HEK293 (cell line): Measurements from ENCODE around the gene UBE2G1.

Experiments
- HOXA7 ChIP-seq: sonication (generic); formaldehyde crosslinking; IDR thresholded peaks from 2 replicates; pipeline ENCODE4 v1.8.1; 2022; ENCODE audit warnings: missing genetic modification reagents, borderline replicate concordance
- HOXD13 ChIP-seq: sonication (generic); formaldehyde crosslinking; IDR thresholded peaks from 2 replicates; pipeline ENCODE4 v1.8.0; 2022; ENCODE audit warnings: missing genetic modification reagents, borderline replicate concordance
- MYNN ChIP-seq: fragments of 450-650 bp; formaldehyde crosslinking; IDR thresholded peaks from 2 replicates; pipeline ENCODE4 v1.5.1; 2016; ENCODE audit warnings: missing biosample characterization, missing genetic modification characterization, borderline replicate concordance
- RBAK ChIP-seq: fragments of 450-650 bp; formaldehyde crosslinking; IDR thresholded peaks from 2 replicates; pipeline ENCODE4 v1.5.1; 2016; ENCODE audit warnings: missing biosample characterization, missing genetic modification characterization
- ZBTB20 ChIP-seq: fragments of 450-650 bp; formaldehyde crosslinking; IDR thresholded peaks from 2 replicates; pipeline ENCODE4 v1.5.1; 2016; ENCODE audit warnings: missing biosample characterization, missing genetic modification characterization
- ZEB2 ChIP-seq: fragments of 450-650 bp; formaldehyde crosslinking; IDR thresholded peaks from 2 replicates; pipeline ENCODE4 v1.5.1; 2016; ENCODE audit warnings: missing biosample characterization, missing genetic modification characterization
- ZFP37 ChIP-seq: fragments of 450-650 bp; formaldehyde crosslinking; IDR thresholded peaks from 2 replicates; pipeline ENCODE4 v1.5.1; 2016; ENCODE audit warnings: missing biosample characterization, missing genetic modification characterization
- ZNF10 ChIP-seq: fragments of 450-650 bp; formaldehyde crosslinking; IDR thresholded peaks from 2 replicates; pipeline ENCODE4 v1.5.1; 2017; ENCODE audit warnings: missing biosample characterization, missing genetic modification characterization
- ZNF132 ChIP-seq: fragments of 450-650 bp; formaldehyde crosslinking; IDR thresholded peaks from 2 replicates; pipeline ENCODE4 v1.5.1; 2017; ENCODE audit warnings: missing biosample characterization, missing genetic modification characterization, borderline replicate concordance
- ZNF155 ChIP-seq: fragments of 450-650 bp; formaldehyde crosslinking; IDR thresholded peaks from 2 replicates; pipeline ENCODE4 v1.5.1; 2016; ENCODE audit warnings: missing biosample characterization, missing genetic modification characterization
- ZNF16 ChIP-seq: fragments of 450-650 bp; formaldehyde crosslinking; IDR thresholded peaks from 2 replicates; pipeline ENCODE4 v1.5.1; 2016; ENCODE audit warnings: low read depth, missing biosample characterization, missing genetic modification characterization
- ZNF221 ChIP-seq: fragments of 450-650 bp; formaldehyde crosslinking; IDR thresholded peaks from 2 replicates; pipeline ENCODE4 v1.5.1; 2017; ENCODE audit warnings: missing biosample characterization, missing genetic modification characterization, borderline replicate concordance
- ZNF223 ChIP-seq: fragments of 450-650 bp; formaldehyde crosslinking; IDR thresholded peaks from 2 replicates; pipeline ENCODE4 v1.5.1; 2016; ENCODE audit warnings: missing biosample characterization, missing genetic modification characterization
- ZNF24 ChIP-seq: fragments of 450-650 bp; formaldehyde crosslinking; IDR thresholded peaks from 2 replicates; pipeline ENCODE4 v1.5.1; 2016; ENCODE audit warnings: missing biosample characterization, missing genetic modification characterization
- ZNF423 ChIP-seq: fragments of 450-650 bp; formaldehyde crosslinking; IDR thresholded peaks from 2 replicates; pipeline ENCODE4 v1.5.1; 2016; ENCODE audit warnings: missing biosample characterization, missing genetic modification characterization
- ZNF600 ChIP-seq: fragments of 450-650 bp; formaldehyde crosslinking; IDR thresholded peaks from 2 replicates; pipeline ENCODE4 v1.5.1; 2016; ENCODE audit warnings: missing biosample characterization, missing genetic modification characterization
- ZNF624 ChIP-seq: fragments of 450-650 bp; formaldehyde crosslinking; IDR thresholded peaks from 2 replicates; pipeline ENCODE4 v1.5.1; 2017; ENCODE audit warnings: missing biosample characterization, missing genetic modification characterization
- ZNF747 ChIP-seq: fragments of 450-650 bp; formaldehyde crosslinking; IDR thresholded peaks from 2 replicates; pipeline ENCODE4 v1.5.1; 2016; ENCODE audit warnings: missing biosample characterization, missing genetic modification characterization
- TF ChIP-seq, protein P1 (sequence below): fragments of 450-650 bp; formaldehyde crosslinking; IDR thresholded peaks from 2 replicates; pipeline ENCODE4 v1.5.1; 2016; ENCODE audit warnings: missing biosample characterization, missing genetic modification characterization
- TF ChIP-seq, protein P2 (sequence below): fragments of 450-650 bp; formaldehyde crosslinking; IDR thresholded peaks from 2 replicates; pipeline ENCODE4 v1.5.1; 2016; ENCODE audit warnings: missing biosample characterization, missing genetic modification characterization, borderline replicate concordance
- TF ChIP-seq, protein P3 (sequence below): fragments of 450-650 bp; formaldehyde crosslinking; IDR thresholded peaks from 2 replicates; pipeline ENCODE4 v1.5.1; 2017; ENCODE audit warnings: missing biosample characterization, mild to moderate bottlenecking, missing genetic modification characterization, moderate library complexity
- TF ChIP-seq, protein P4 (sequence below): fragments of 450-650 bp; formaldehyde crosslinking; IDR thresholded peaks from 2 replicates; pipeline ENCODE4 v1.5.1; 2016; ENCODE audit warnings: missing biosample characterization, missing genetic modification characterization
- TF ChIP-seq, protein P5 (sequence below): IDR thresholded peaks from 2 replicates; pipeline ENCODE4 v1.6.1; 2011; ENCODE audit warnings: mild to moderate bottlenecking, low read depth, low read length, borderline replicate concordance
- TF ChIP-seq, protein P6 (sequence below): fragments of 450-650 bp; formaldehyde crosslinking; IDR thresholded peaks from 2 replicates; pipeline ENCODE4 v1.5.1; 2016; ENCODE audit warnings: missing biosample characterization, missing genetic modification characterization
- TF ChIP-seq, protein P7 (sequence below): fragments of 450-650 bp; formaldehyde crosslinking; IDR thresholded peaks from 2 replicates; pipeline ENCODE4 v1.5.1; 2017; ENCODE audit warnings: missing biosample characterization, missing genetic modification characterization
- TF ChIP-seq, protein P8 (sequence below): fragments of 450-650 bp; formaldehyde crosslinking; IDR thresholded peaks from 2 replicates; pipeline ENCODE4 v1.5.1; 2016; ENCODE audit warnings: missing biosample characterization, missing genetic modification characterization
- TF ChIP-seq, protein P9 (sequence below): fragments of 450-650 bp; formaldehyde crosslinking; IDR thresholded peaks from 2 replicates; pipeline ENCODE4 v1.5.1; 2017; ENCODE audit warnings: missing biosample characterization, missing genetic modification characterization

UBE2G1 gene

DNA sequence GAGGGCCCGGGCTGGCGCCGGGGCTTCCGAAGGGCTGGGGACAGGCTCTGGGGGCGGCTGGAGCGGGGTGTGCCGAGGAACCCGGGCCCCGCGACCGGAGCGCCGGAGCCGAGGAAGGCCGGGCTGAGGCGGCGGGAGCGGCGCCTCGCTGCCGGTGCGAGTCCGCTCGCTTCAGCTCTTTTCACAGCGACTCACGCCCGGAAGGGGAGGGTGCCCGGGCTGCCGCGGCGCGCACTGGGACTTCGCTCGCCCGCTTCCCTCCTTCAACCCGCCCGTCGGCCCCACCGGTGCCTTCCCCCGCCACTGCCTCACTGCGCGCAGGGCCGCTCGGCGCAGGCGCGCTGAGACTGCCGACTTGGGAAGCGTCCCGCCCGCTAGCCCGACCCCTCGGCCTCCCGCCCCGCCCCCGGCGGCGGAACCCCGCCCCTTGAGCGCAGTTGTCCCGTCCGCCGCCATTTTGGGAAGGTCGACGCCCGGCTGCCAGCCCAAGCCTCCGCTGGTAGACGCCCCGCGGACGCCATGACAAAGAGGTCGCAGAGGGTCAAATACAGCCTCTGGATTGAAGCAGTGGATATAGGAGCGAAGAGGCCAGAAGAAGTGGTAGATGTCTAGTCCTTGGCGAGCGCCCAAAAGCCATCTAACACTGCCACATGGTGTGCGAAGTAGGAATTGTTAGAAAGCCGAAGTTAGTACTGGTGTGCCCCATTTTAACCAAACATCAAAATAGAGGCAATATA, at the start of gene UBE2G1 (continued):
- TF ChIP-seq MYNN (tag by site-specific recombination), result no peak
- TF ChIP-seq ZEB2 (tag by site-specific recombination), result peak; percentile 56; the same call in 1 of the 2 replicates
- TF ChIP-seq, protein P1, sequence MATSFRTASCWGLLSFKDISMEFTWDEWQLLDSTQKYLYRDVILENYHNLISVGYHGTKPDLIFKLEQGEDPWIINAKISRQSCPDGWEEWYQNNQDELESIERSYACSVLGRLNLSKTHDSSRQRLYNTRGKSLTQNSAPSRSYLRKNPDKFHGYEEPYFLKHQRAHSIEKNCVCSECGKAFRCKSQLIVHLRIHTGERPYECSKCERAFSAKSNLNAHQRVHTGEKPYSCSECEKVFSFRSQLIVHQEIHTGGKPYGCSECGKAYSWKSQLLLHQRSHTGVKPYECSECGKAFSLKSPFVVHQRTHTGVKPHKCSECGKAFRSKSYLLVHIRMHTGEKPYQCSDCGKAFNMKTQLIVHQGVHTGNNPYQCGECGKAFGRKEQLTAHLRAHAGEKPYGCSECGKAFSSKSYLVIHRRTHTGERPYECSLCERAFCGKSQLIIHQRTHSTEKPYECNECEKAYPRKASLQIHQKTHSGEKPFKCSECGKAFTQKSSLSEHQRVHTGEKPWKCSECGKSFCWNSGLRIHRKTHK (tag by site-specific recombination), result no peak
- no peak for TF ChIP-seq ZNF600 (tag by site-specific recombination)
- no peak for TF ChIP-seq ZNF16
- TF ChIP-seq, protein P2, sequence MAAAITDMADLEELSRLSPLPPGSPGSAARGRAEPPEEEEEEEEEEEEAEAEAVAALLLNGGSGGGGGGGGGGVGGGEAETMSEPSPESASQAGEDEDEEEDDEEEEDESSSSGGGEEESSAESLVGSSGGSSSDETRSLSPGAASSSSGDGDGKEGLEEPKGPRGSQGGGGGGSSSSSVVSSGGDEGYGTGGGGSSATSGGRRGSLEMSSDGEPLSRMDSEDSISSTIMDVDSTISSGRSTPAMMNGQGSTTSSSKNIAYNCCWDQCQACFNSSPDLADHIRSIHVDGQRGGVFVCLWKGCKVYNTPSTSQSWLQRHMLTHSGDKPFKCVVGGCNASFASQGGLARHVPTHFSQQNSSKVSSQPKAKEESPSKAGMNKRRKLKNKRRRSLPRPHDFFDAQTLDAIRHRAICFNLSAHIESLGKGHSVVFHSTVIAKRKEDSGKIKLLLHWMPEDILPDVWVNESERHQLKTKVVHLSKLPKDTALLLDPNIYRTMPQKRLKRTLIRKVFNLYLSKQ (tag by site-specific recombination), result no peak
- TF ChIP-seq HOXD13 (CRISPR knock-in tag), result no peak
- TF ChIP-seq, protein P3, sequence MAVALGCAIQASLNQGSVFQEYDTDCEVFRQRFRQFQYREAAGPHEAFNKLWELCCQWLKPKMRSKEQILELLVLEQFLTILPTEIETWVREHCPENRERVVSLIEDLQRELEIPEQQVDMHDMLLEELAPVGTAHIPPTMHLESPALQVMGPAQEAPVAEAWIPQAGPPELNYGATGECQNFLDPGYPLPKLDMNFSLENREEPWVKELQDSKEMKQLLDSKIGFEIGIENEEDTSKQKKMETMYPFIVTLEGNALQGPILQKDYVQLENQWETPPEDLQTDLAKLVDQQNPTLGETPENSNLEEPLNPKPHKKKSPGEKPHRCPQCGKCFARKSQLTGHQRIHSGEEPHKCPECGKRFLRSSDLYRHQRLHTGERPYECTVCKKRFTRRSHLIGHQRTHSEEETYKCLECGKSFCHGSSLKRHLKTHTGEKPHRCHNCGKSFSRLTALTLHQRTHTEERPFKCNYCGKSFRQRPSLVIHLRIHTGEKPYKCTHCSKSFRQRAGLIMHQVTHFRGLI (tag by site-specific recombination), result peak; percentile 51; the same call in 1 of the 2 replicates
- TF ChIP-seq, protein P4, sequence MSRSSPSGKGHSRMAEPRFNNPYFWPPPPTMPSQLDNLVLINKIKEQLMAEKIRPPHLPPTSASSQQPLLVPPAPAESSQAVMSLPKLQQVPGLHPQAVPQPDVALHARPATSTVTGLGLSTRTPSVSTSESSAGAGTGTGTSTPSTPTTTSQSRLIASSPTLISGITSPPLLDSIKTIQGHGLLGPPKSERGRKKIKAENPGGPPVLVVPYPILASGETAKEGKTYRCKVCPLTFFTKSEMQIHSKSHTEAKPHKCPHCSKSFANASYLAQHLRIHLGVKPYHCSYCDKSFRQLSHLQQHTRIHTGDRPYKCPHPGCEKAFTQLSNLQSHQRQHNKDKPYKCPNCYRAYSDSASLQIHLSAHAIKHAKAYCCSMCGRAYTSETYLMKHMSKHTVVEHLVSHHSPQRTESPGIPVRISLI (tag by site-specific recombination), result no peak
- no peak for TF ChIP-seq ZNF624 (tag by site-specific recombination)
- TF ChIP-seq ZNF155 (tag by site-specific recombination), result no peak
- TF ChIP-seq, protein P5, sequence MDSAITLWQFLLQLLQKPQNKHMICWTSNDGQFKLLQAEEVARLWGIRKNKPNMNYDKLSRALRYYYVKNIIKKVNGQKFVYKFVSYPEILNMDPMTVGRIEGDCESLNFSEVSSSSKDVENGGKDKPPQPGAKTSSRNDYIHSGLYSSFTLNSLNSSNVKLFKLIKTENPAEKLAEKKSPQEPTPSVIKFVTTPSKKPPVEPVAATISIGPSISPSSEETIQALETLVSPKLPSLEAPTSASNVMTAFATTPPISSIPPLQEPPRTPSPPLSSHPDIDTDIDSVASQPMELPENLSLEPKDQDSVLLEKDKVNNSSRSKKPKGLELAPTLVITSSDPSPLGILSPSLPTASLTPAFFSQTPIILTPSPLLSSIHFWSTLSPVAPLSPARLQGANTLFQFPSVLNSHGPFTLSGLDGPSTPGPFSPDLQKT, result no peak
- TF ChIP-seq, protein P6, sequence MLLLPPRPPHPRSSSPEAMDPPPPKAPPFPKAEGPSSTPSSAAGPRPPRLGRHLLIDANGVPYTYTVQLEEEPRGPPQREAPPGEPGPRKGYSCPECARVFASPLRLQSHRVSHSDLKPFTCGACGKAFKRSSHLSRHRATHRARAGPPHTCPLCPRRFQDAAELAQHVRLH (tag by site-specific recombination), result no peak
- TF ChIP-seq, protein P7, sequence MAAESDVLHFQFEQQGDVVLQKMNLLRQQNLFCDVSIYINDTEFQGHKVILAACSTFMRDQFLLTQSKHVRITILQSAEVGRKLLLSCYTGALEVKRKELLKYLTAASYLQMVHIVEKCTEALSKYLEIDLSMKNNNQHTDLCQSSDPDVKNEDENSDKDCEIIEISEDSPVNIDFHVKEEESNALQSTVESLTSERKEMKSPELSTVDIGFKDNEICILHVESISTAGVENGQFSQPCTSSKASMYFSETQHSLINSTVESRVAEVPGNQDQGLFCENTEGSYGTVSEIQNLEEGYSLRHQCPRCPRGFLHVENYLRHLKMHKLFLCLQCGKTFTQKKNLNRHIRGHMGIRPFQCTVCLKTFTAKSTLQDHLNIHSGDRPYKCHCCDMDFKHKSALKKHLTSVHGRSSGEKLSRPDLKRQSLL (tag by site-specific recombination), result peak; percentile 10; the same call in 1 of the 2 replicates
- peak; percentile 44; the same call in 1 of the 2 replicates for TF ChIP-seq ZNF24
- peak; percentile 87 for TF ChIP-seq ZBTB20 (tag by site-specific recombination)
- TF ChIP-seq, protein P8, sequence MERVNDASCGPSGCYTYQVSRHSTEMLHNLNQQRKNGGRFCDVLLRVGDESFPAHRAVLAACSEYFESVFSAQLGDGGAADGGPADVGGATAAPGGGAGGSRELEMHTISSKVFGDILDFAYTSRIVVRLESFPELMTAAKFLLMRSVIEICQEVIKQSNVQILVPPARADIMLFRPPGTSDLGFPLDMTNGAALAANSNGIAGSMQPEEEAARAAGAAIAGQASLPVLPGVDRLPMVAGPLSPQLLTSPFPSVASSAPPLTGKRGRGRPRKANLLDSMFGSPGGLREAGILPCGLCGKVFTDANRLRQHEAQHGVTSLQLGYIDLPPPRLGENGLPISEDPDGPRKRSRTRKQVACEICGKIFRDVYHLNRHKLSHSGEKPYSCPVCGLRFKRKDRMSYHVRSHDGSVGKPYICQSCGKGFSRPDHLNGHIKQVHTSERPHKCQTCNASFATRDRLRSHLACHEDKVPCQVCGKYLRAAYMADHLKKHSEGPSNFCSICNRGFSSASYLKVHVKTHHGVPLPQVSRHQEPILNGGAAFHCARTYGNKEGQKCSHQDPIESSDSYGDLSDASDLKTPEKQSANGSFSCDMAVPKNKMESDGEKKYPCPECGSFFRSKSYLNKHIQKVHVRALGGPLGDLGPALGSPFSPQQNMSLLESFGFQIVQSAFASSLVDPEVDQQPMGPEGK (tag by site-specific recombination), result peak; percentile 56
- TF ChIP-seq ZNF132 (tag by site-specific recombination), result no peak
- no peak for TF ChIP-seq ZNF221 (tag by site-specific recombination)
- TF ChIP-seq ZFP37, result no peak
- no peak for TF ChIP-seq HOXA7 (CRISPR knock-in tag)
- TF ChIP-seq RBAK (tag by site-specific recombination), result no peak
- TF ChIP-seq, protein P9, sequence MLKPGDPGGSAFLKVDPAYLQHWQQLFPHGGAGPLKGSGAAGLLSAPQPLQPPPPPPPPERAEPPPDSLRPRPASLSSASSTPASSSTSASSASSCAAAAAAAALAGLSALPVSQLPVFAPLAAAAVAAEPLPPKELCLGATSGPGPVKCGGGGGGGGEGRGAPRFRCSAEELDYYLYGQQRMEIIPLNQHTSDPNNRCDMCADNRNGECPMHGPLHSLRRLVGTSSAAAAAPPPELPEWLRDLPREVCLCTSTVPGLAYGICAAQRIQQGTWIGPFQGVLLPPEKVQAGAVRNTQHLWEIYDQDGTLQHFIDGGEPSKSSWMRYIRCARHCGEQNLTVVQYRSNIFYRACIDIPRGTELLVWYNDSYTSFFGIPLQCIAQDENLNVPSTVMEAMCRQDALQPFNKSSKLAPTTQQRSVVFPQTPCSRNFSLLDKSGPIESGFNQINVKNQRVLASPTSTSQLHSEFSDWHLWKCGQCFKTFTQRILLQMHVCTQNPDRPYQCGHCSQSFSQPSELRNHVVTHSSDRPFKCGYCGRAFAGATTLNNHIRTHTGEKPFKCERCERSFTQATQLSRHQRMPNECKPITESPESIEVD (tag by site-specific recombination), result no peak
- peak; percentile 27; the same call in 1 of the 2 replicates for TF ChIP-seq ZNF10 (tag by site-specific recombination)
- no peak for TF ChIP-seq ZNF747 (tag by site-specific recombination)
- no peak for TF ChIP-seq ZNF423 (tag by site-specific recombination)
- TF ChIP-seq ZNF223 (tag by site-specific recombination), result no peak
